Activated naive CD4-positive, alpha-beta T cell (primary cell): Measurements from ENCODE around the gene SCAND1.
"Not testable (repeated sequence)": the region's sequence is repeated elsewhere in the genome, so short reads cannot be mapped to it uniquely, and the experiment has no call there.

Experiments used
- DNase-seq, 4 experiments: peaks; one replicate each; lab custom pipeline; 2025; lab: John Stamatoyannopoulos, UW

Gene SCAND1

GRCh38 chr20:35959291-35959690, 5.0 kb upstream of the SCAND1 start:
- DNase-seq, result not testable (repeated sequence)

DNA sequence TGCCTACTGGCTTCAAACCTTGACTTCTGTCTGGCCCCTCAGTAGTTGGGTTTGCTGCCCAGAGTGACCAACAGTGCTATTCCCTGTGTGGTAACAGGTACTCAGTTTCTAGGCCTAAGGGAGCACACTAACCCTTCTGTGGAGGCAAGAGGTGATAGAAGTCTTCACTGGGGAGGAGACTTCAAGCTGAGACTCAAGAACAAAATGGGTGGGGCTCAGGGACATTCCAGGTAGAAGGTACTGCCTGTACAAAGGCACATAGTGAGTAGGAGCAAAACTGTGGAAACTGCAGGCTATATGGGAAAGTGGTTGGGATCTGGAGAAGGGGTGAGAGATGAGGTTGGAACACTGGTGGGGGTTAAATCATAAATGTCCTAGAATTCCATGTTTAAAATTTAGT, 2.3 kb upstream of the SCAND1 start:
- DNase-seq, result no peak

DNA sequence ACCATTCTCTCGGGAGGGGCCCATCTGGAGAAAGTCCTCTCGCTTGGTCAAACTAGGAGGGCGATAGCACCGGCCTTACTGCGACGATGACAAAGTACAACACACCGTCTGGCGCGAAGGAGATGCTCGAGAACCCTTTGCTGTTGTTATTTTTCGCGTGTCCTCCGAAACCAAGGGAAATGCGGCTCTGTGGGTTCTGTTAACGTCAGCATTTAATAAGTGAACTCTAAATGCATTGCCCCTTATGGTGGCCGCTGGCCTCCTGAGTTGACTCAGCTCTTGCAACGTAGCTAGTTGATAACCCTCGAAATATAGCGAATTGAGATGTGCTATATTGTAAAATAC, 577 bp upstream of the SCAND1 start:
- no peak for DNase-seq

- peak; percentile 44 to 65 (median 58) for DNase-seq
Observed at GRCh38 chr20:35953387-35954199, 709 bp downstream of the SCAND1 start.

DNA sequence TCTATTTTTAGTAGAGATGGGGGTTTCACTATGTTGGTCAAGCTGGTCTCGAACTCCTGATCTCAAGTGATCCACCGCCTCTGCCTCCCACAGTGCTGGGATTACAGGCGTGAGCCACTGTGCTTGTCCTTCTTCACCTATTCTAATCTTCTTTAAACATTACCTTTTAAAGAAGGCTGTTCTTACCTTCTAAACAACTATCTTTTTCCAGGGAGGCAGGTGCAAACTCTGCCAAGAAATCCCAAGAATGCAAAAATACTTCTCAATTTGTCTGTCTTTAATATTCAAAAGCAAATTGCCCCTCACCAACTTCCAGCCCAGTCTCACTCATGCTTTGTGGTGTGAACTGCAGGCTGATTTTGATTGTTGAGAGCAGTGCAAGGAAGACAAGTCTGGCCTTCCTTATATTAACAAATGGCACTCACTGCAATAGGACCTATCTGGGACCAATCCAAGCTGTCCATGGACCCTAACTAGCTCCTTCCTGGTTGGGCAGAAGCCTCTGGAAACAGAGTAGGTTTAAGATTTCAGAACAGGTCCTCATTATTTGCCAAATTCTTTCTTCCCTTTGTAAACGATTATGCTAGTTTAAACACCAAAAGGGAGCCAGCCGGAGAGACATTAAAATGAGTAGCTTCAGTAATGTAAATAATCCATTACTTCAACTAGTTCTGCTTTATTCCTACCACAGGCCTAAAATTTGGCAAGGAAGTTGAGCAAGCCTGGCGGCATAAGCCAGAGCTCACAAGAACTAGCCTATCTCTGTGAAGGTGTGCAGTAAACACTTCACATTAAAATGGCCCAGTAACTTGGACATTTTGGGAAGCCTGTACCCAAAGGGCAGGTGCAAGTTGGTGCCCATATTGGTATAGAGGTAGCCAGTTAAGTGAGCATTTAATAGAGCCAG, 1.6 kb downstream of the SCAND1 start:
- DNase-seq, result no peak

DNA sequence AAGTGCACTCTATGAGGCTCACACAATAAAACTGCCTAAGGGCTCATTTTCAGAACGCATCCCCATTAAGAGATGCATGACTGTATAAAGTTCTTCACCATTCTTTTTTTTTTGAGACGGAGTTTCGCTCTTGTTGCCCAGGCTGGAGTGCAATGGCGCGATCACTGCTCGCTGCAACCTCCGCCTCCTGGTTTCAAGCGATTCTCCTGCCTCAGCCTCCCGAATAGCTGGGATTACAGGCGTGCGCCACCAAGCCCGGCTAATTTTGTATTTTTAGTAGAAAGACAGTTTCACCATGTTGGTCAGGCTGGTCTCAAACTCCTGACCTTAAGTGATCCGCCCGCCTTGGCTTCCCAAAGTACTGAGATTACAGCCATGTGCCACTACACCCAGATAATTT, 2.2 kb downstream of the SCAND1 start:
- not testable (repeated sequence) for DNase-seq

GRCh38 chr20:35950093-35950492, 4.2 kb downstream of the SCAND1 start:
- DNase-seq, result no peak

GRCh38 chr20:35947907-35948306, 6.4 kb downstream of the SCAND1 start:
- DNase-seq, result no peak

DNA sequence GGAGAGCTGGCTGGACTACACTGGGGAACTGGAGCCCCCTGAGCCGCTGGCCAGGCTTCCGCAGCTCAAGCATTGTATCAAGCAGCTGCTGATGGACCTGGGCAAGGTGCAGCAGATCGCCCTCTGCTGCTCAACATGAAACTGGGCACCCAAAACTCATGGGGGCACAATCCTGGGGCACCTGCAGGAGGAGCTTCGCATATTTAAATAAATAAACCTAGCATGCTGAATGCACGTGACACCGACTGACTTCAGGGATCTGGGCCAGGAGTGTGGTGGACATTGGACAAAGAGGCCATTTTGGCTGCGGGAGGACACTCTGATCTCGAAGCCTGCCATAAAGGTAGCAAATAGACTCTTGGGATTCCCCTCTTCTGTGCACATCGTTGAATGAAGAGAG, 6.8 kb downstream of the SCAND1 start:
- no peak for DNase-seq

DNA sequence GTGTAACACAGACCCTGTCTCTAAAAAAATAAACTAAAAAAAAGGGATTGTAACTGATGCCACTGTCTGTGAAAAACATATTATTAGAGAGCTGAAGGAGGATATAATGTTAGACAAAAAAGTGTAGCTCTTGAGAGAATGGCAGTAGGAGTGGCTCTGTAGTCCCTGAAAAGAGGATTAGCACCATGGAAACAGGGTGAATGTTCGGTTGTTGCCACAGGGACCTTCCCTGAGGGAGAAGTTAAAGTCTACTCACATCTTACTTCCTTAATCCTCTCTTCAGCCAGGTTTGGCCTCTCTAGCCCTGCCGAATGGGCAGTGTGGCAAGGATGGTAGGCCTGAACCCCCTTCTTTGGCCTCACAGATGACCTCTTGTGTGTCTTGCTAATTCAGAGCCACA, 12.1 kb downstream of the SCAND1 start:
- DNase-seq, result no peak

- DNase-seq, result no peak
Observed at GRCh38 chr20:35941620-35942019, 12.7 kb downstream of the SCAND1 start.

- no peak for DNase-seq
Observed at GRCh38 chr20:35939264-35939663, 15.0 kb downstream of the SCAND1 start.

GRCh38 chr20:35934050-35934449, 20.3 kb downstream of the SCAND1 start:
- no peak for DNase-seq

DNA sequence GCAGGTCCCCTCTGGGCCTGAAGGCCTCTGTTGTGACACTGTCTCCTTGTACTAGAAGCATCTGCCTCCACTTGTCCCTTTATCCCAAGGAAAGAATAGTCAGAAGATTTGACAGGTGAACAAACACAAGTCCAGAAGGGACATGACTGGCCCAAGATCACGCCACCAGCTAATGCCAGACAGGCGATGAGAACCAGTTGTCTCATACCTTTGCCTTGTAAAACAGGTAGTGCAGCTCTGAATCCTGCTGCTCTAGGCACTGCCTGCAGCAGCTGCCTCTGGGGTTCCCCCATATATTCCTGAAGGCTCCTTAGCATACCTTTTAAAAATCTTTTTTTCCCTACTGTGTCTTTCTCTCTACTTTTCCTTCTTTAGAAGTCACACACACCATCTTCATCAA, 25.0 kb downstream of the SCAND1 start:
- no peak for DNase-seq

DNA sequence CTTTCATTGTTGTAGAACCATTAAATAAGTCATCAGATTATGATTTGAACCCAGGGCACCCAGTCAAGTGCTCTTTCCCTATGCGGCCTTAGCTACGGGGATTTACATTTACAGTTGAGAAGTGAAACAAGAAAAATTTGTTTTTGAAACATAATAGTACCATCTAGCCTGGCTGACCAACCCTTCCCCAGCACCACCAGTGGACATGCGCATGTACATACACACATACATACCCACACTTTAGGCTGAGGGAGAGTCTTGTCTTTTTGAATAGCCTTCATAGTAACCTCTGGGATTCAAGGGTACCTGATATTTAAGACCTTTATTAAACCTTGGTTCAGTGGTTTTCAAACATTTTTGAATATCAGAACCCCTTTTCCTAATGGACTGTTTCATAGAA, 33.8 kb downstream of the SCAND1 start:
- DNase-seq, result no peak

- no peak for DNase-seq
Observed at GRCh38 chr20:35918021-35918420, 36.3 kb downstream of the SCAND1 start.

DNA sequence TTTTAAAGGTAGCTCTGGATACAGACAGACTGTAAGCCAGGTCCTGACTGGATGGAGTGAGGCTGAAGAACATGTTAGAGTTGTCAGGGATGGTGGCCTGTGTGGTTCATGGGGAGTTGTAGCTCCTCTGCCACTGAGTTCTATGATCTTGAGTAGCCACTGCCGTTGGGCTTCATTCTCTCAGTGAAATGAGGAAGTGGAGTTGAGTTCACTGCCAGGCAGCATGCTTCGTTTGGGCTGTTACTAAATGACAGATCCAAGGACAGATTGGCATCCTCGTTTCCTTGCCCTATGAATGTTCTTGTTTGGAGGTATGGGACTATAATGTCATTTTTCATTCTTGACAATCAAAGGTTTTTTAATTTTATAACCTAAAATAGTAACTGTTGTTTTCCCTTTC, 37.2 kb downstream of the SCAND1 start:
- DNase-seq, result no peak

GRCh38 chr20:35912881-35913280, 41.4 kb downstream of the SCAND1 start:
- DNase-seq, result no peak

DNA sequence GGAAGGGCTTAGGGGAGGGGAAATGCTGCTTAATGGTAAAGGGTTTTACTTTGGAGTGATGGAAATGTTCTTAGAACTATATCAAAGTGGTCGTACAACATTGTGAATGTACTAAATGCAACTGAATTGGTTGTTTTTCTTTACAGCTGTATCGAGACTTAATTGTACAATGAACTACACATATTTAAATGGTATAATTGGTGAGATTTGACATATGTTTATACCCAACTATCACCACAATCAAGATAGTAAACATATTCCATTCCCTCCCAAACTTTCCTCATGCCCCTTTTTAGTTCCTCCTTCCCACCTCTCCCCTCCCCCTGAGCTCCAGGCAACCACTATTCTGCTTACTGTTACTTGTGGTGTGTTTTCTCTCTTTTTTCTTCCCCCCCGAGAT, 44.0 kb downstream of the SCAND1 start:
- DNase-seq, result no peak

- DNase-seq, result no peak
Observed at GRCh38 chr20:35909796-35910195, 44.5 kb downstream of the SCAND1 start.

- no peak for DNase-seq
Observed at GRCh38 chr20:35909176-35909575, 45.1 kb downstream of the SCAND1 start.

GRCh38 chr20:35908007-35908406, 46.3 kb downstream of the SCAND1 start:
- DNase-seq, result no peak

DNA sequence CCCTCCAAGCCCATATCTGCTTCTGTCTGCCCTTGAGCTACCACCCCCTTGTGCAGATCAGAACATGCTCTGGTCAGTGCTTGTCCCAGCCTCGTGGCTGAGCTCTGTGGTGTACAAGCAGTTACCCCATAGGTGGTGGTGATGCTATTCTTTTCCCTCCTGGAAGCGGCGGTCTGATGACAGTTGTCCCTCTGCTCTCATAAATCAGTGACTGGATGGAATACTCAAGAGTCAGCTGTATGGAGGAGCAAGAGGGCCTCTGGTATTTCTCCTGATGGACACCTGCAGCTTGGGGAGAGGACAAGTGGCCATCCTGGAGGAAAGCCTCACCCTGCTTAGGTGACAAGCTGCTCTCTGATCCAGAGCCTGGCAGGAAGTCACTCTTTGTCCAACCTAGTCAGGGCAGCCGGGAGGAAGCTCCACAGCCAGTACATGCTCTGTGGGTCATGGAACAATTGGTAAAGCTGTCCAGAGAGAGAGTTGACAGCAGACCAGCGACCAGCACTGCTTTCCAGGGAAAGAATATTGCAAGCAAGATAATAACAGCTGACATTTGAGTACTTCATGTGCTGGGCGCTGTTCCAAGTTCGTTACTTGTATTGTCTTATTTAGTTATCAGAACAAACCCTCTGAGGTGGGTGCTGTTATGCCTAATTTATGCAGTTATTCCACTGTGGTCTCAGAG, 47.1 kb downstream of the SCAND1 start:
- no peak for DNase-seq
